ENCODE measurements around the gene GFOD1. TPM values are rescaled to one million over a fixed set of nuclear protein-coding genes. Genes with fewer than 3 reads are reported as not detected.

GFOD1 gene
- total RNA-seq, 1 experiment from 2014 or later: 6.1 TPM

GRCh38 chr6:13471184-13471583 is 16.2 kb downstream of the GFOD1 start:
- Histone ChIP-seq H2AFZ (ENCODE audit: low read length) (no peak overlapping the region), H2BK15ac (ENCODE audit: low read depth, low read length) (no peak overlapping the region), H3K9ac (ENCODE audit: extremely low read depth, insufficient read length, low read length) (no peak overlapping the region), H3K27ac (ENCODE audit: insufficient read length, low read depth, low read length) (no peak overlapping the region), H3K27me3 (ENCODE audit: insufficient read depth, low read length) (no peaks in the 10 kb centered on the region), H2BK20ac (ENCODE audit: low read depth, low read length, poor library complexity, severe bottlenecking) (no peak overlapping the region), H3K4me1 (ENCODE audit: insufficient read depth, low read length) (peaks cover 10% of the 10 kb centered on the region; the same call in 1 of the 2 replicates), H3K23ac (ENCODE audit: insufficient read length, low read depth, low read length) (no peak overlapping the region), H3K79me2 (ENCODE audit: insufficient read depth, low read length) (no peaks in the 10 kb centered on the region), H3K9me3 (ENCODE audit: control insufficient read depth, low read depth, low read length) (no peaks in the 10 kb centered on the region), H2BK5ac (ENCODE audit: insufficient read length, low read length) (no peak overlapping the region), H3K4ac (ENCODE audit: low read depth, low read length) (no peak overlapping the region), H3K79me1 (ENCODE audit: insufficient read depth, low read depth, low read length, poor library complexity, severe bottlenecking) (no peaks in the 10 kb centered on the region), H4K20me1 (ENCODE audit: control insufficient read depth, insufficient read depth, insufficient read length) (no peaks in the 10 kb centered on the region), H3K56ac (ENCODE audit: insufficient read length, low read depth, low read length) (no peak overlapping the region), H2BK12ac (ENCODE audit: insufficient read length, low read depth, low read length) (no peak overlapping the region), H2BK120ac (ENCODE audit: low read depth, low read length, poor library complexity, severe bottlenecking) (no peak overlapping the region), H3K14ac (ENCODE audit: insufficient read depth, low read length) (no peak overlapping the region), H4K8ac (replicated peaks; ENCODE audit: insufficient read length, low read depth, low read length) (no peak overlapping the region), H3K18ac (ENCODE audit: insufficient read length, low read depth, low read length) (no peak overlapping the region), H4K5ac (ENCODE audit: insufficient read length, low read depth, low read length) (no peak overlapping the region), H2AK5ac (ENCODE audit: insufficient read length, low read length) (no peak overlapping the region), H3K4me2 (ENCODE audit: insufficient read depth, insufficient read length, low read length) (no peak overlapping the region), H3T11ph (ENCODE audit: low read length) (no peak overlapping the region), H3K23me2 (ENCODE audit: insufficient read length, low read depth, low read length, poor library complexity, severe bottlenecking) (no peaks in the 10 kb centered on the region), H4K91ac (ENCODE audit: insufficient read length, low read depth, low read length) (no peak overlapping the region)
- no peak for DNase-seq
- Mint-ChIP-seq H3K27ac (no peak overlapping the region), H3K27me3 (ENCODE audit: low read depth) (no peaks in the 10 kb centered on the region), H3K9me3 (no peaks in the 10 kb centered on the region), H3K4me3 (no peak overlapping the region), H3K4me1 (peaks cover 13 to 15% of the 10 kb centered on the region in 2 experiments), H3K36me3 (ENCODE audit: insufficient read depth in 1 of 3, low read depth in 3 of 3) (peaks cover 0 to 5% (median 0%) of the 10 kb centered on the region in 3 experiments; a peak in 2 of 7 replicates)
- no peak for TF ChIP-seq CTCF (conservative IDR thresholded peaks at IDR 0.05)
- no CpG with 5 or more reads among the region's 4 CpGs for WGBS (ENCODE audit: extremely low coverage, insufficient read length, low lambda C conversion rate)
